Measurements from ENCODE around the gene PLEKHS1. TPM values are rescaled to one million over a fixed set of nuclear protein-coding genes. Genes with fewer than 3 reads are reported as not detected.
"Not testable (repeated sequence)": the region's sequence is repeated elsewhere in the genome, so short reads cannot be mapped to it uniquely, and the experiment has no call there.

The PLEKHS1 gene
- total RNA-seq, 1 donor from 2014 or later: 0.22 TPM

DNA sequence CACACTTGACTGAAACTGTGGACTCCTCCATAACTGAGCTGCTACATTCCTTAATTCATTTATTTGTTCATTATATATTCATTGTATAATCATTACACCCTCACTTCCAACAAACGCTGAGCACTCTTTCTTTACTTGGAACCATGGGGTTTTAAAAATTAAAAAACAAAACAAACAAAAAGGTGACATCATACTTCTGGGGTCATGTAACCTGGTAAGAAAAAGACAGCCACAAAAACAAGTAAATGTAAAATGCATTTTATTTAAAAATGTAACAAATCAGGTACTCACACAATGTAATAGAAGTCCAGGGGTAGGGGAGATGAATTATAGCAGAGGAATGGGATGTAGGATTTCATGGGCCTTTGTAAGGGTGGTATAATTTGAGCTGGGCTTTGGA, 25.1 kb downstream of the PLEKHS1 start:
- intact Hi-C loops (cut with DNase I): no loop called here
- ATAC-seq (no peak), DNase-seq (ENCODE audit: low spot score) (no peak)

DNA sequence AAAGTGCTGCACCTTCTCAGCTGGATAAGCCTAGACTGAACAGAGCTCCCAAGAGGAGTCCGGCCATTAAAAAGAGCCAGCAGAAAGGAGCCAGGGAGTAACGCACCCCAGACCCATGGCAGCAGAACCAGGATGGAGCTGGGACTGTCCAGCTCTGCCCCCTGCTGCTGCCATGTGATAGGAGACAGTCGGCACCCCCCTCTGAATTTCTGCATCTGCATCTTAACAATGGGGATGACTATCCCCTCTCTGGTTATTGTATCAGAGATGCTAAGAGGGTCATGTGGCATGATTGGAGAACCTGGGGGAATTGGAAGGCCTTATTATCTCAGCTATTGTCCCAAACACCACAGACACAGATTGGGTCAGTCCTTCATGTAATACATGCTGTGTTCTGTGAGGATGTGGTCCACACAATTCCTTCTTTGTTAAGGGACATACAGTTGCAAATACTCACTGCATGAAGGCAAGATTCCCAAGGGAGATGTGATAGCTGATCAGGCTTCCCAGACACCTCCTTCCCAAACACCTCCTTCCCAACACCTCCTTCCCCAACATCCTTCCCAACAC, 29.3 kb downstream of the PLEKHS1 start:
- ATAC-seq: no peak
- intact Hi-C loops (cut with DNase I): no loop called here

DNA sequence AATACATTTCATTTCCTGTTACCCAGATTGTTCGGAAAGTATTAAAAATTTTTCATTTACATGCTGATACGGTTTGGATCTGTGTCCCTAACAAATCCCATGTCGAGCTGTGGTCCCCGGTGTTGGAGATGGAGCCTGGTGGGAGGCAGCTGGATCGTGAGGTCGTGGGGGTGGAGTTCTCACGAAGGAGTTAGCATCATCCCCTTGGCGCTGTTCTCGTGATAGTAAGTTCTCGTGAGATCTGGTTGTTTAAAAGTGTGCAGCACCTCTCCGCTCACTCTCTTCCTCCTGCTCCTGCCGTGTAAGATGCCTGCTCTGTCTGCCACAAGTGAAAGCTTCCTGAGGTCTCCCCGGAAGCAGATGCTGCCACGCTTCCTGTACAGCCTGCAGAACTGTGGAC, 30.9 kb downstream of the PLEKHS1 start:
- intact Hi-C loops (cut with DNase I): no loop called here

More for the DNA sequence above, 29.3 kb downstream of the PLEKHS1 start:
- no peak for DNase-seq (ENCODE audit: low spot score)

DNA sequence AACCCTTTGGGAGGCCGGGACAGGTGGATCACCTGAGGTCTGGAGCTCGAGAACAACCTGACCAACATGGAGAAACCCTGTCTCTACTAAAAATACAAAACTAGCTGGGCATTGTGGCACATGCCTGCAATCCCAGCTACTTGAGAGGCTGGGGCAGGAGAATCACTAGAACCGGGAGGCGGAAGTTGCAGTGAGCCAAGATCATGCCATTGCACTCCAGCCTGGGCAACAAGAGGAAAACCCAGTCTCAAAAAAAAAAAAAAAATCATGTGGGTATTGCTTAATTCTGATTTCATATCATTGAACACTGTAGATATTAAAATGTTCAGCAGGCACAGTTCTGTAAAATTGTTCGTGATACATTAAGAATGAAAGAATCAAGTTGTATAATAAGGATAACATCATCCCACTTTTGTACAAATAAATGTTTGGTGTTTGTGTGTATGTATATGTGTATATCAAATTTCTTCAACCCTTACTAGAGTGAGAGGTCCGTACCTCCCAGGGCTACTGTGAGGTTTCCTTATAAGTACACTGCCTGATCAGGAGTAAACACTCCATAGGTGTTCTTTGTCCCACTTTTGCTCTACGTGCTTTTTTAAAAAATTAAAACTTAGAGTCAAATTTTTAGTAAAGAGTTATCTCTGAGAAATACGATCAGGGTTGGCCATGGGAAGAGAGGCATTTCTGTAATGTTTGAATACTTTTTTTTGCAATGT, 31.7 kb downstream of the PLEKHS1 start:
- no peak for DNase-seq (ENCODE audit: low spot score)
- intact Hi-C loops (cut with DNase I): no loop called here
- no peak for ATAC-seq

More for the DNA sequence above, 30.9 kb downstream of the PLEKHS1 start:
- DNase-seq (ENCODE audit: low spot score): no peak
- no peak for ATAC-seq

DNA sequence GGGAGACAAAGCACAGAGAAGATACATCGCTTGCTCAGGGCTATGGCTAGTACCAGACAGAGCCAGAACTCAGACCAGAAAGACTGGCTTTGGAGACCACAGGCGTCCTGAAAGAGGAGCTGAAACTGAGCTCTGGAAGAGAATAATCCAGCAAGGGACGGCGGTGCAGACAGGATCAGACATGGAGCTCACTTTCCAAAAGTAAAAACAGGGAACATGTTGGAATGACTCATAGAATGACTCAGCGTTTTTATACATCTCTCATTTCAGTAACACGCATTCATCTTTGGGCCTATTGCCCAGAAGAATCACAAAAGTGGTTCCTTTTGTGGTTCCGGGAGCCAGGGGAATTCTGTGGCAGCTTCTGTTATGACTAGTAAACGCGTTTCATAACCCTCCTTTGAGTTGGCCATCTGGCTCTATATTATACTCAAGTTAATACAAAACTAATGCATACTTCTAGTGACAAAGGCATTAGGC, 37.2 kb downstream of the PLEKHS1 start:
- ATAC-seq: peak; percentile 79
- no peak for DNase-seq (ENCODE audit: low spot score)
- intact Hi-C loops (cut with DNase I): no loop called here

DNA sequence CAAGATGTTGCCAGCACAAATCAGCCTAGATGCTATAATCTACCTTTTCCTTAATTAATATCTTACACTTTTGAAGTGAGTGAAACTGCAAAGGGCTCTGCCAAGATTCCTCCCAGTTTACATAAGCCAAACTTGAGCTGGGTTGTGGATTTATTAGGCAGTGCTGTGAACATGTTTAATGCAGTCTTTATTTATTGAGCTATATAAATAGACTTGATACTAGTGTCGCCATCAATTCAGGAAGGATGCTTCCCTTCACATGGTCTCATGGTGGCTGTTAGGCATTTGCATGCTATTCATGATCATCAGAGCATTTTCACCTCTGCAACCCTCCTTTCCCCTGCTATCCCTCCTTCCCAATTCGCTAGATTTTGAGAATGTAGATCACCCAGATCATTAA, 40.2 kb downstream of the PLEKHS1 start:
- ATAC-seq: no peak
- no peak for DNase-seq (ENCODE audit: low spot score)
- intact Hi-C loops (cut with DNase I): no loop called here

DNA sequence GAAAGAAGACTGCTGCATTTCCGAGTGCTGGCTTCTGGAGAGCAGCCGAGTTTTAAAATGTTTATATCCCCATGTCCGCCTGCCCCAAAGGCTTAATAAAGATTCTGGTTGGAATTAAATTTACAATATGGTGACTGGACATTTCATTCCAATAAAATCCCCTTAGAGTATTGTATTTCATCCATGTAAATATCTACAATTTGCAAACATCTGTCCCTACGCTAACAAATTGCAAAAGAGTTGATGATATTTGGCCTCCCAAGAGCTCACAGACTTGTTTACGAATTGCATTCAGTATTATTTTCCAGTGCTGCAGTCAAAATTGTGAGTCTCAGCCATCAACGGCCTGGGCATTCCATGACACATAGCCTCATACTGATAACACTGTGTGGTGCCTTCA, 50.1 kb downstream of the PLEKHS1 start:
- intact Hi-C loops (cut with DNase I): no loop called here
- no peak for ATAC-seq

DNA sequence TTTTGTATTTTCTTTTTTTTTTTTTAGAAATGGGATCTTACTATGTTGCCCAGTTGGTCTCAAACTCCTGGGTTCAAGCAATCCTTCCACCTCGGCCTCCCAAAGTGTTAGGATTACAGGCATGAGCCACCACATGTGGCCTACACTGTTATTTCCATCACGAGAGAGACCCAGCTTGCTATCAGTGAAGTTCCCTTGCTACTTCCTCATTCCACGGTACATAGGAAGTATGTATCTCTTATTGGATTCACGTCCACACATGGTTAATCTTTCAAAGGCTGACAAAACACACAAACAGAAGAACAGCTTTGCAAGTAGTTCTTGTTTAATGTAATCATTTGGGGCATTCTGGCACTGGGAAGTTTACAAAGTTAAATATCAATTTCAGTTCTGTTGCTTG, 51.5 kb downstream of the PLEKHS1 start:
- ATAC-seq: no peak
- DNase-seq (ENCODE audit: low spot score): no peak
- intact Hi-C loops (cut with DNase I): no loop called here

More for the DNA sequence above, 50.1 kb downstream of the PLEKHS1 start:
- DNase-seq (ENCODE audit: low spot score): no peak

DNA sequence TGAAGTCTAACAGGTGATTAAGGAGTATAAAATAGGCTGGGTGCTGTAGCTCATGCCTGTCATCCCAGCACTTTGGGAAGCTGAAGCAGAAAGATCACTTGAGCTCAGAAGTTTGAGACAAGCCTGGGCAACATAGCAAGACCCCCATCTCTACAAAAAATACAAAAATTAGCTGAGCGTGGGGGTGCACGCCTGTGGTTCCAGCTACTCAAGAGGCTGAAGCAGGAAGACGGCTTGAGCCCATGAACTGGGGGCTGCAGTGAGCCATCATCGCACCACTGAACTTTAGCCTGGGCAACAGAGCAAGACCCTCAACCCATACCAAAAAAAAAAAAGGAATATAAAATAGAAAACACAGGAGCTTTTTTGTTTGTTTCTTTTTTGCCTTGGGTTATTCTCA, 55.0 kb downstream of the PLEKHS1 start:
- ATAC-seq (no peak), DNase-seq (ENCODE audit: low spot score) (no peak)
- intact Hi-C loops (cut with DNase I): no loop called here

DNA sequence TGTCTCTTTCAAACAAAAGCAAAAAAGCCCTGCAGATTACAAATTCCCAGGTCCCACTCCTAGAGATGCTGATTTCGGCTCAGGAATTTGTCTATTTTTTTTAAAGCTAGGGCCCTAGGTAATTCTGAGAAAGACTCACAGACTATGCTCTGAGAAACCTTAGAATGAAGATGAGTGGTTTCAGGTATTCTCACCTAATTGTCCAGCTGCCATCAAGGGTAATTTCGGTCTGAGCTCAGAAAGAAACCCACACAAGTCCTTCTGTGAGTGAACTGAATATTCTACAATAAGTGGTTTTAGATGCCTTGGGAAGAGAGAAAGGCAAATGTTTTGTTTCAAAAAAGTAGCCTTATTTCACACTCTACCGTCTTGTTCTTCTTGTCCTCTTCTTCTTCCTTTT, 56.7 kb downstream of the PLEKHS1 start:
- intact Hi-C loops (cut with DNase I): no loop called here
- DNase-seq (ENCODE audit: low spot score) (no peak), ATAC-seq (no peak)

DNA sequence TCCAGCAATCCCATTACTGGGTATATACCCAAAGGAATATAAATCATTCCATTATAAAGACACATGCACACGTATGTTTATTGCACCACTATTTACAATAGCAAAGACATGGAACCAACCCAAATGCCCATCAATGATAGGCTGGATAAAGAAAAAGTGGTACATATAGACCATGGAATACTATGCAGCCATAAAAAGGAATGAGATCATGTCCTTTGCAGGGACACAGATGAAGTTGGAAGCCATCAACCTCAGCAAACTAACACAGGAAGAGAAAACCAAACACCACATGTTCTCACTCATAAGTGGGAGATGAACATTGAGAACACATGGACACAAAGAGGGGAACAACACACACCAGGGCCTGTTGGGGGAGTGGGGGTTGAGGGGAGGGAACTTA, 63.2 kb downstream of the PLEKHS1 start:
- ATAC-seq; intact Hi-C loops (cut with DNase I); DNase-seq (ENCODE audit: low spot score): not testable (repeated sequence)

DNA sequence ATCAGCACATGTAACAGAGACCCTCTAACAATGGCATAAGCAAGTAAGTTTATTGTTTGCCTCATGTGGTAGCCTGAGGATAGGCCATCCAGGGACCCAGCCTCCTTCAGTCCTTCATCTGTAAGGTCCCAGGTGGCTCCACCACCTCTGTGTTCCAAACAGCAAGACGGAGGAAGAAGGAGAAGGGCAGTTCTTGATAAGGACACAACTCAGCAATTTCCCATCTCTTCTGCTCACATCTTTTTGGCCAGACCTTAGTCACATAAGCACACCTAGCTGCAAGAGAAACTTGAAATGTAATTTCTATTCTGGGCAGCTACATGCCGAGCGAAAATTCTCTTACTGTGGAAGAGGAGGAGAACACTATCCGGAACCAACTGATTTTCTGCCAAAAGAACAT, 68.5 kb downstream of the PLEKHS1 start:
- ATAC-seq (no peak), DNase-seq (ENCODE audit: low spot score) (no peak)
- intact Hi-C loops (cut with DNase I): no loop called here

DNA sequence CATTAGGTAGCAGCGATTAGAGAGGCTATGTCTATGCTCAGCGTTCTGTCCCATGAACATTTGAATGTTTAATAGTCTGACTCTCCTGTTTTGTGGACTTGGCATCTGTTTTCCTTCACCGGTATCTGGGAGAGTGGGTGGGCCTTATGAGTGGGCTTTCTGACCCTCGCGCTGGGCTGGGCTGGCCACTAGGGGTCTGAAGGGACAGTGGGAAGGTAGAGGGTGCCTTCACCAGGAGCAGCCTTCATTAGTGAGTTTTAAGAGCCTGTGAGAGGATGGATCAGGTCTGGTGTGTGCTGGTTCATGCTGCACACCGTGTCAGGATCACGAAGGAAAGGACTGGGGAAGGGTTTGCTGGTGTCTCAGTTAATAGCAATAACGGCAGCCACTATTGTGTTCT, 69.0 kb downstream of the PLEKHS1 start:
- intact Hi-C loops (cut with DNase I): no loop called here
- ATAC-seq (no peak), DNase-seq (ENCODE audit: low spot score) (no peak)

DNA sequence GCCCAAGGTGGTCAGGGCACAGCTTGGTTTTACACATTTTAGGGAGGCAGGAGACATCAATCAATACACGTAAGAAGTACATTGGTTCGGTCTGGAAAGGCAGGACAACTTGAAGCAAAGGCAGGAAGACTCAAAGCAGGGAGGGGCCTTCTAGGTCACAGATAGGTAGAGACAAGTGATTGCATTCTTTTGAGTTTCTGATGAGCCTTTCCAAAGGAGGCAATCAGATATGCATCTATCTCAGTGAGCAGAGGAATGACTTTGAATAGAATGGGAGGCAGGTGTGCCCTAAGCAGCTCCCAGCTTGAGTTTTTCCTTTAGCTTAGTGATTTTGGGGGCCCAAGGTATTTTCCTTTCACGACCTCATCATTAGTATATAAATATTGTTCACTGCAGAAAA, 69.8 kb downstream of the PLEKHS1 start:
- intact Hi-C loops (cut with DNase I); DNase-seq (ENCODE audit: low spot score); ATAC-seq: not testable (repeated sequence)

DNA sequence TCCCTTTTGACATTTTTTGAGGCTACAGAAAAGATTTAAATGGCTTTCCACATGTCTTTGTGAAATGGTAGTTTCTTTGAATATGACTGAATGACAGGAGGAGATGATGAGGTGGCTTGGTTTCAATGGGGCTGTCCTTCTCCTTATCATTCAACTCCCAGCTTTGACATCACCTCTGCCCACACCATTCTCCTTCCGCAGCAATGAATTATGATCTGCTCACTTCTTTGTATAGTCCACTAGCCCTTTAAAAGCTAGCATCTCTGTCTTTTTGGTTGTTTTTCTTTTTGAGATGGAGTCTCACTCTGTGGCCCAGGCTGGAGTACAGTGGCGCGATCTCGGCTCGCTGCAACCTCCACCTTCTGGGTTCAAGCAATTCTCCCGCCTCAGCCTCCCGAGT, 70.7 kb downstream of the PLEKHS1 start:
- intact Hi-C loops (cut with DNase I): no loop called here
- DNase-seq (ENCODE audit: low spot score) (no peak), ATAC-seq (no peak)

DNA sequence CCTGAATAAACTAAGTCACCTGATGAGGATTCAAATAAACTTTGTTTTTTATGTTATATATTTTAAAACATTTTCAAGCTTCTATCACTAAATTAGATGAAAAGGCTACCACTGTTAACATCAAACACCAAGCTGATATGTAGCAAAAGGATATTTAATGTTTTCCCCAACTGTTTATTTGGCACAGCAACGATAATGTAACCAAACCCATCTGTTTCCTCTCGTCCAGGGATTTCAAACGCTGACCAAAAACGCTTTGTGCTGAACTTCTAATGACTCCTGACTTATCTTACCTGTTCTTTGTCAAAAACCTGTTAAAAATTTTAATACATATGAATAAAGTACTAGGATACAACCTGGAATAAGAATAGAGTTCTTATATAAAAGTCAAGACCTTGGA, 71.9 kb downstream of the PLEKHS1 start:
- ATAC-seq (no peak), DNase-seq (ENCODE audit: low spot score) (no peak)
- intact Hi-C loops (cut with DNase I): no loop called here

DNA sequence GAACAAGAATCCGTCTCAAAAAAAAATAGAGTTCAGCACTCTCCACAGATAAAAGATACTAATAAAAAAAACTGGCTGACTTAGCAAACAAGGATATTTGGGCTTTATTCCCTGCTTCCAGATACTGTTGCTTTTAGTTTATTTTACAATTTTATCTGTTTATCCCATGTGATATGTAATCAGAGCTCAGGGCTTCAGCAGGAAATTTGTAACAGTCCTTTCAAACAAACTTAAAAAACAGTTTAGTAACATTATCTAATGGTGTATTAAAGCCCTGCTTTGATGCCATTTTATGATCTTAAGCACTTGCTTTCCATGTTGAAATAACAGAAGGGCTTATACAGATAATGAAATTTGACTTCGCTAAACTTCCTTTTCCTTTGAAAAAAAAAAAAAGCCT, 74.3 kb downstream of the PLEKHS1 start:
- intact Hi-C loops (cut with DNase I): no loop called here
- ATAC-seq (no peak), DNase-seq (ENCODE audit: low spot score) (no peak)

DNA sequence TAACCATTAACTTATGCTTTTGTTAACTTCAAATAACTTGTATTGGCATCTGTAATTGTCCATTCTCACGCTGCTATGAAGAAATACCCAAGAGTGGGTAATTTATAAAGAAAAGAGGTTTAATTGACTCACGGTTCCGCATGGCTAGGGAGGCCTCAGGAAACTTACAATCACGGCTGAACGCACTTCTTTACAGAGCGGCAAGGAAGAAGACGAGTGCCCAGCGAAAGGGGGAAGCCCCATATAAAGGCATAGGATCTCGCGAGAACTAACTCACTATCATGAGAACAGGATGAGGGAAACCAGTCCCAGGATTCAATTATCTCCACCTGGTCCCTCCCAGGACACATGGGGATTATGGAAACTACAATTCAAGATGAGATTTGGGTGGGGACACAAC, 77.1 kb downstream of the PLEKHS1 start:
- ATAC-seq: not testable (repeated sequence)

More for the DNA sequence above, 77.1 kb downstream of the PLEKHS1 start:
- intact Hi-C loops (cut with DNase I); DNase-seq (ENCODE audit: low spot score): not testable (repeated sequence)

Measured in sciatic nerve (tissue), 2 donors.